Epithelial cell of proximal tubule (primary cell): ENCODE measurements around the gene ITGB5. TPM values are rescaled to one million over a fixed set of nuclear protein-coding genes. Genes with fewer than 3 reads are reported as not detected.

Source experiments
- DNase-seq: peaks from one replicate; pipeline ENCODE4 v3.0.0-alpha.2; 2011; ENCODE audit warnings: low read depth
- H3K4me3 ChIP-seq: 2 replicates; pipeline ENCODE4 v1.5.1; 2011; ENCODE audit warnings: low read depth, mild to moderate bottlenecking, low read length
- total RNA-seq: library from RNA; depleted of rRNA; stranded (reverse); fragments of >200 nt; gene quantifications from 2 replicates; pipeline ENCODE4 v1.2.3, GENCODE V29; 2015
- TF ChIP-seq, protein P1 (sequence below): conservative IDR thresholded peaks from 2 replicates; pipeline ENCODE4 v1.5.1; 2012; ENCODE audit warnings: low read depth, mild to moderate bottlenecking, low read length

The ITGB5 gene
- total RNA-seq, 1 donor from 2014 or later = 141 TPM

DNA sequence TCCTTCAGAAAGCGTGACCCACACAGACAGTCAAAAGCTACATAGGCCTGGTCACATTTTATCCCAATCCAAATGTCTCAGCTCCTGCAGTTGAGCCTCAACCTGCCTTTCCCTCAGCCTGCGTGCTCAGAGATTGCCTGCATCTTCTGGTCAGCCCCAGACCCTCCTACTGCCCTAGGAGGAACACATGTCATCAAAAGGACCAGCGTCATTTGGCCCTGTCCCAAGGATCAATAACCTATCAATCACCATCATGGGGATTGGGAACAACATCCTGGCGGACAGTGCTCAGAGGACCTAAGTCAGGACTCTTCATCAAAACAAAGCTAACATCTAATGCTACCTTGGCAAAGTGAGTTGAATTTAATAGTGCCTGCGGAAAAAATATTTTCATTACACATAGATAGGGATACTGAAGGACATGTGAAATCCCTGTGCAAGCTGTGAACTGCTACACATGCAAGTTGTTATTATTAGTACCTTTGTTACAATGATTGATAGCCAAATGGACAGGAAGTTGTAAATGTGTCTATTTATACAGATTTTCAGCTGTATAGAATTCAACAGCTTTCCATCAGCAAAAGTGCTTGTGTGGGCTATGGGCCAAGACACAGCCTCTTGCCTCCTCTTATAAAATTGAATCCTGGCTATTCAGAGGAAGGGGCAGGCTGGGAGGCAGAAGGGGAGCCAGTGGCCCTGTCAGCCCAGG is 109.2 kb downstream of the ITGB5 start:
- H3K4me3 ChIP-seq = no peak overlapping the region
- TF ChIP-seq, protein P1, sequence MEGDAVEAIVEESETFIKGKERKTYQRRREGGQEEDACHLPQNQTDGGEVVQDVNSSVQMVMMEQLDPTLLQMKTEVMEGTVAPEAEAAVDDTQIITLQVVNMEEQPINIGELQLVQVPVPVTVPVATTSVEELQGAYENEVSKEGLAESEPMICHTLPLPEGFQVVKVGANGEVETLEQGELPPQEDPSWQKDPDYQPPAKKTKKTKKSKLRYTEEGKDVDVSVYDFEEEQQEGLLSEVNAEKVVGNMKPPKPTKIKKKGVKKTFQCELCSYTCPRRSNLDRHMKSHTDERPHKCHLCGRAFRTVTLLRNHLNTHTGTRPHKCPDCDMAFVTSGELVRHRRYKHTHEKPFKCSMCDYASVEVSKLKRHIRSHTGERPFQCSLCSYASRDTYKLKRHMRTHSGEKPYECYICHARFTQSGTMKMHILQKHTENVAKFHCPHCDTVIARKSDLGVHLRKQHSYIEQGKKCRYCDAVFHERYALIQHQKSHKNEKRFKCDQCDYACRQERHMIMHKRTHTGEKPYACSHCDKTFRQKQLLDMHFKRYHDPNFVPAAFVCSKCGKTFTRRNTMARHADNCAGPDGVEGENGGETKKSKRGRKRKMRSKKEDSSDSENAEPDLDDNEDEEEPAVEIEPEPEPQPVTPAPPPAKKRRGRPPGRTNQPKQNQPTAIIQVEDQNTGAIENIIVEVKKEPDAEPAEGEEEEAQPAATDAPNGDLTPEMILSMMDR = no peak

DNA sequence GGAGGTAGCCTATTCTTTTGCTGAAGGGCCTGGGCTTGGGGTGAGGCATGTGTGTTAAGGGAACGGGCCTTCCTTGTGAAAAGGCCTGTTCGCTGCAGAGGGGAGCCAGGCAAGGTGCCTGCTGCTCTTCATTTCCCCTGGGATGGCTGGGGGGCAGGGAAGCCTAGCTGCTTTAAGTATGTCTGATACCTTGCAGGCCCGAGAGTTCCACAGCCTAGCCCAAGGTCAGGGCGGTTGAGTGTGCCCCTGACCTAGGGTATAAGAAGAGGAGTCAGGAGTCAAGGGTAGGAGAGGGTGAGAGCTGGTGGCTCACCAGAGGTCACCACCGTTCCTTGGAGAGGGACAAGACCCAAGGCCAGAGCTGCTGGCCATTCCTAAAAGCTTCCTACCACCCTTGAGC is 110.3 kb downstream of the ITGB5 start:
- H3K4me3 ChIP-seq = no peak overlapping the region
- TF ChIP-seq, protein P1 = no peak

More for the DNA sequence above, 109.2 kb downstream of the ITGB5 start:
- DNase-seq = no peak

DNA sequence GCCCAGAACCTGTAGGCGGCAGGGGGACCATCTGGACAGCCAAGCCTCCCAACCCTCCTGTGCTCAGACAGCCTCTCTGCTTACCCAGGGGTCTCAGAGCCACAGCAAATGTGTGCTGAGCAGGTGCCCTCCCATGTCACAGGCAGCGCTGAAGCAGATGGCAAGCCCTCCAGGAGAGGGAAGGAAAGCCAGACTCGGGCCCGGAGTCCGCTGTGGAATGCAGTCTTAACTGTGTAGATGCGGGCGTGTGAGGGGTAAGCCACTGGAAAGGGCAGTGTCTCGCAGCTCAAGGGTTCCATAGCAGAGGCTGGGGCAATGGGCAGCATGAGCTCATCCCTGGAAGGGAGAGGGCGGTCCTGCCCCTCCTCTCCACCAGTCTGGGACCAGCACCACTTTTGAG is 111.3 kb downstream of the ITGB5 start:
- TF ChIP-seq, protein P1 = no peak
- DNase-seq = no peak
- no peak overlapping the region for H3K4me3 ChIP-seq

More for the DNA sequence above, 110.3 kb downstream of the ITGB5 start:
- no peak for DNase-seq

DNA sequence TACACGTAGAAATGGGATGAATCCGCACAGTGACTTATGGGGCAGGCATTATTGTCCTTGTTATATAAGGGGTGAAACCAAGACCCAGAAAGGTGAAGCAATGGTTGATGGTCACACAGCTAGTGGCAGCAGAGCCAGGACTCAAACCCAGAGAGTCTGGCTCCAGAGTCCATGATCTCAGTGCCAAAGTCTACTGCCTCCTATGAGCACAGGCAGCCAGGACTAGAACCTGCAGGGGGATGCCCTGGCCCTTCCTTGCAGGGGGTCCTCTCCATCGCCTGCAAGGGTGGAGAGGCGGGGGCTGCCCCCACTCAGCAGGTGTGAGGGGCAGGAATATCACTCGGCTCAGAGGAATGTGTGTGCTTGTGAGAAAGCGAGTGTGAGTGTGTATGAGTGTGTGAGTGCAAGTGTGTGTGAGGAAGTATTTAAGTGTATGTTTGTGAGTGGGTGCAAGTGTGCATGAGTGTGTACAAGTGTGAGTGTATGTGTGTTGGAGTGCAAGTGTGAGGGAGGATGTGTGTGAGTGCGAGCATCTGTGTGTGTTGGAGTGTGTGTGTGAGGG is 112.2 kb downstream of the ITGB5 start:
- no peak for DNase-seq
- TF ChIP-seq, protein P1 = no peak
- no peak overlapping the region for H3K4me3 ChIP-seq

DNA sequence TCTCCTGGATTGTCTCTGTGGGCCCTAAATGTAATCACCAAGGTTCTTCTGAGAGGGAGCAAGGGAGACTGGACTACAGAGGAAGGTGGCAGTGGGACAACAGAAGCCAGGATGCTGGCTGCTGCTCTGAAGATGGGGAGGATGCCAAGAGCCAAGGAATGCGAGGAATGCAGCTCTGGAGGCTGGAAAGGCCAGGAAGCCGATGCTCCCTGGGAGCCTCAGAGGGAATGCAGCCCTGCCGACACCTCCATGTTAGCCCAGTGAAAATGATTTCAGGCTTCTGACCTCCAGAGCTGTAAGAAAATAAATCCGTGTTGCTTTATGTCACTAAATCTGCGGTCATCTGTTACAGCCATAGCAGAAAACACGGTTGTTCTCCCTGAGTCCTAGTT is 112.8 kb downstream of the ITGB5 start:
- no peak overlapping the region for H3K4me3 ChIP-seq
- DNase-seq = no peak
- TF ChIP-seq, protein P1 = no peak

DNA sequence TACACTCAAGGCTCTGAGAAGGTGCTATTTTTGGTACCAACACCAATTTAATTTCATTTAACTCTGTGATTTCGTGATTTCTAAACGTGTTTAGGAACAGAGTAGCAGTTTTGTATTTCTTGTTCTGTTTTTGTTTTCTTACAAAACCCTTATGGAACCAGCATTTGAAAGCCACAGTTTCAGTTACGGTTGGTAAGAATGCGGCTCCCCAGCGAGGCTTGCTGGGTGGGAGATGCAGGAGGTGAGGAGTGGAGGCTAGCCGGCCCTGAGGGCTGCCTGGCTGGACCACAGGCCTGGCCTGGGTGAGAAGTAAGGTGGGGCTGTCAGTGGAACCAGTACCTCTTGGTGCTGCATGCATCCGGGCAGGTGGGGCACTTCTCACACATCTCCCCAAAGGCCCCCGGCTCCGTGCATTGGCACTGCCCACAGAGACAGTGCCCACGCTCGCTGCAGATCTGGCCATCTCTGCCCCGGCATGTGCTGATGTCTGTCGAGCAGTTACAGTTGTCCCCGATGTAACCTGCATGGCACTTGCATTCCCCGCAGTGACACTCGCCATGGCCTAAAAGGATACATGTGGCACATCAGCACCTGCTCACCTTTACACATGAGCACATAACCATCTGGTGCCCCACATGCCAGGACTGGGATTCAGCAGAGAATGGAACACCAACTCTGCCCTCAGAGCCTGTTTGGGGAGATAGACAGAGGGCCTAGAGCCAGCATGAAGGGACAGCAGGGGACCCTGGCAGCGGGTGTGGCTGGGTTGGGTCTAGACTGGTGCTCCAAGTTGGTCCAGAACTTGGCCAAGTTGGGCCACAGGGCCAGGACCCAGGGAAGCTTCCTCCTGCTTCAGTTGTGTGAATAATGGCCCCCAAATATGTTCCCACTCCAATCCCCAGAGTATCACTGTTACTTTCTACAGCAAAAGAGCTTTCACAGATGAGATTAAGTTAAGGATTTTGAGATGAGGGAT is 113.5 kb downstream of the ITGB5 start:
- TF ChIP-seq, protein P1 = no peak
- no peak overlapping the region for H3K4me3 ChIP-seq
- no peak for DNase-seq
